ENCODE results near the gene L3MBTL4. TPM values are rescaled to one million over a fixed set of nuclear protein-coding genes. Genes with fewer than 3 reads are reported as not detected.

The L3MBTL4 gene
- polyA plus RNA-seq, 1 donor from 2014 or later, result 0.61 TPM

- peaks cover 0 to 3% (median 0%) of the 10 kb centered on the region in 3 donors for H3K9me3 Mint-ChIP-seq
- no peaks in the 10 kb centered on the region for H3K27me3 Mint-ChIP-seq
- H3K4me1 Mint-ChIP-seq, result peaks cover 0 to 2% (median 0%) of the 10 kb centered on the region in 3 donors
- H3K36me3 Mint-ChIP-seq, result no peaks in the 10 kb centered on the region
- H3K27ac Mint-ChIP-seq, result no peak overlapping the region
- no peak overlapping the region for H3K4me3 Mint-ChIP-seq
These were observed 51.5 kb downstream of the L3MBTL4 start for GRCh38 chr18:6363216-6363615.

- no peaks in the 10 kb centered on the region for H3K36me3 Mint-ChIP-seq
- H3K27me3 Mint-ChIP-seq, result no peaks in the 10 kb centered on the region
- H3K27ac Mint-ChIP-seq, result no peak overlapping the region
- no peak overlapping the region for H3K4me3 Mint-ChIP-seq
- H3K9me3 Mint-ChIP-seq, result peaks cover 0 to under 1% (median 0%) of the 10 kb centered on the region in 3 donors
- peaks cover 0 to 2% (median 0%) of the 10 kb centered on the region in 3 donors for H3K4me1 Mint-ChIP-seq
These were observed 52.1 kb downstream of the L3MBTL4 start for GRCh38 chr18:6362559-6363129.

GRCh38 chr18:6357668-6358067, 57.0 kb downstream of the L3MBTL4 start:
- H3K36me3 Mint-ChIP-seq, result no peaks in the 10 kb centered on the region
- no peaks in the 10 kb centered on the region for H3K27me3 Mint-ChIP-seq
- H3K27ac Mint-ChIP-seq, result no peak overlapping the region
- H3K4me1 Mint-ChIP-seq, result no peaks in the 10 kb centered on the region
- H3K9me3 Mint-ChIP-seq, result peaks cover 0 to 2% (median 0%) of the 10 kb centered on the region in 3 donors
- H3K4me3 Mint-ChIP-seq, result no peak overlapping the region

GRCh38 chr18:6355789-6356589, 58.7 kb downstream of the L3MBTL4 start:
- H3K4me3 Mint-ChIP-seq, result no peak overlapping the region
- H3K27ac Mint-ChIP-seq, result no peak overlapping the region
- H3K27me3 Mint-ChIP-seq, result no peaks in the 10 kb centered on the region
- H3K4me1 Mint-ChIP-seq, result no peaks in the 10 kb centered on the region
- peaks cover 0 to 2% (median 0%) of the 10 kb centered on the region in 3 donors for H3K9me3 Mint-ChIP-seq
- no peaks in the 10 kb centered on the region for H3K36me3 Mint-ChIP-seq

- Mint-ChIP-seq H3K4me1 (no peaks in the 10 kb centered on the region), H3K9me3 (peaks cover 0 to 7% (median 6%) of the 10 kb centered on the region in 3 donors), H3K36me3 (peaks cover 3% of the 10 kb centered on the region), H3K27me3 (no peaks in the 10 kb centered on the region), H3K27ac (no peak overlapping the region), H3K4me3 (peak overlapping the region in 1 of 4 donors; percentile 63)
These were observed 62.4 kb downstream of the L3MBTL4 start for GRCh38 chr18:6352275-6352674.

GRCh38 chr18:6342990-6343389, 71.7 kb downstream of the L3MBTL4 start:
- Mint-ChIP-seq H3K4me1 (no peaks in the 10 kb centered on the region), H3K4me3 (peak overlapping the region in 1 of 4 donors; percentile 14), H3K27me3 (no peaks in the 10 kb centered on the region), H3K36me3 (peaks cover under 1% of the 10 kb centered on the region), H3K27ac (no peak overlapping the region), H3K9me3 (peaks cover 11 to 27% (median 11%) of the 10 kb centered on the region in 3 donors)

- peaks cover 1% of the 10 kb centered on the region for H3K36me3 Mint-ChIP-seq
- H3K9me3 Mint-ChIP-seq, result peaks cover 12 to 21% (median 12%) of the 10 kb centered on the region in 3 donors
- no peaks in the 10 kb centered on the region for H3K27me3 Mint-ChIP-seq
- no peaks in the 10 kb centered on the region for H3K4me1 Mint-ChIP-seq
- H3K4me3 Mint-ChIP-seq, result peak overlapping the region in 1 of 4 donors; percentile 9
- H3K27ac Mint-ChIP-seq, result no peak overlapping the region
These were observed 73.0 kb downstream of the L3MBTL4 start for GRCh38 chr18:6341709-6342108.

GRCh38 chr18:6341303-6341702, 73.4 kb downstream of the L3MBTL4 start:
- peaks cover 1% of the 10 kb centered on the region for H3K36me3 Mint-ChIP-seq
- H3K4me3 Mint-ChIP-seq, result no peak overlapping the region
- no peak overlapping the region for H3K27ac Mint-ChIP-seq

GRCh38 chr18:6340121-6340520, 74.6 kb downstream of the L3MBTL4 start:
- peaks cover 1% of the 10 kb centered on the region for H3K36me3 Mint-ChIP-seq
- H3K4me3 Mint-ChIP-seq, result no peak overlapping the region
- H3K9me3 Mint-ChIP-seq, result peaks cover 9 to 21% (median 11%) of the 10 kb centered on the region in 3 donors
- H3K4me1 Mint-ChIP-seq, result no peaks in the 10 kb centered on the region
- H3K27ac Mint-ChIP-seq, result no peak overlapping the region
- H3K27me3 Mint-ChIP-seq, result no peaks in the 10 kb centered on the region

More at GRCh38 chr18:6341303-6341702, 73.4 kb downstream of the L3MBTL4 start:
- Mint-ChIP-seq H3K9me3 (peaks cover 12 to 21% (median 13%) of the 10 kb centered on the region in 3 donors), H3K27me3 (no peaks in the 10 kb centered on the region), H3K4me1 (no peaks in the 10 kb centered on the region)

GRCh38 chr18:6336239-6336638, 78.5 kb downstream of the L3MBTL4 start:
- Mint-ChIP-seq H3K4me3 (no peak overlapping the region), H3K9me3 (peaks cover 8 to 12% (median 9%) of the 10 kb centered on the region in 3 donors), H3K36me3 (peaks cover 1% of the 10 kb centered on the region), H3K27ac (no peak overlapping the region), H3K27me3 (no peaks in the 10 kb centered on the region), H3K4me1 (no peaks in the 10 kb centered on the region)

GRCh38 chr18:6333981-6334380, 80.7 kb downstream of the L3MBTL4 start:
- Mint-ChIP-seq H3K27ac (no peak overlapping the region), H3K27me3 (no peaks in the 10 kb centered on the region), H3K4me1 (no peaks in the 10 kb centered on the region), H3K4me3 (no peak overlapping the region), H3K36me3 (peaks cover 1% of the 10 kb centered on the region), H3K9me3 (peaks cover 4 to 10% (median 9%) of the 10 kb centered on the region in 3 donors)

- no peaks in the 10 kb centered on the region for H3K27me3 Mint-ChIP-seq
- H3K36me3 Mint-ChIP-seq, result no peaks in the 10 kb centered on the region
These were observed 82.8 kb downstream of the L3MBTL4 start for GRCh38 chr18:6331872-6332271.

GRCh38 chr18:6330786-6331185, 83.9 kb downstream of the L3MBTL4 start:
- Mint-ChIP-seq H3K27me3 (no peaks in the 10 kb centered on the region), H3K36me3 (no peaks in the 10 kb centered on the region), H3K9me3 (peaks cover 7 to 11% (median 8%) of the 10 kb centered on the region in 3 donors), H3K27ac (no peak overlapping the region), H3K4me3 (no peak overlapping the region), H3K4me1 (no peaks in the 10 kb centered on the region)

More at GRCh38 chr18:6331872-6332271, 82.8 kb downstream of the L3MBTL4 start:
- no peak overlapping the region for H3K27ac Mint-ChIP-seq
- H3K9me3 Mint-ChIP-seq, result peaks cover 4 to 8% (median 7%) of the 10 kb centered on the region in 3 donors
- H3K4me1 Mint-ChIP-seq, result no peaks in the 10 kb centered on the region
- no peak overlapping the region for H3K4me3 Mint-ChIP-seq

GRCh38 chr18:6328621-6329010, 86.1 kb downstream of the L3MBTL4 start:
- H3K27ac Mint-ChIP-seq, result no peak overlapping the region
- H3K4me3 Mint-ChIP-seq, result no peak overlapping the region
- H3K9me3 Mint-ChIP-seq, result peaks cover 6 to 9% (median 6%) of the 10 kb centered on the region in 3 donors
- no peaks in the 10 kb centered on the region for H3K27me3 Mint-ChIP-seq
- H3K36me3 Mint-ChIP-seq, result no peaks in the 10 kb centered on the region
- no peaks in the 10 kb centered on the region for H3K4me1 Mint-ChIP-seq

GRCh38 chr18:6327895-6328620, 86.7 kb downstream of the L3MBTL4 start:
- Mint-ChIP-seq H3K4me1 (no peaks in the 10 kb centered on the region), H3K9me3 (peaks cover 6 to 14% (median 10%) of the 10 kb centered on the region in 3 donors), H3K27me3 (no peaks in the 10 kb centered on the region), H3K4me3 (no peak overlapping the region), H3K36me3 (no peaks in the 10 kb centered on the region), H3K27ac (no peak overlapping the region)

Measured in IgD-negative memory B cell (primary cell).